Suppressor macrophage treated with lipopolysaccharide for 4 hours (primary cell): ENCODE data around the gene KCNV2.

Experiments used
- DNase-seq: peaks from one replicate; pipeline ENCODE4 v3.0.0-alpha.2; 2020

Gene KCNV2

DNA sequence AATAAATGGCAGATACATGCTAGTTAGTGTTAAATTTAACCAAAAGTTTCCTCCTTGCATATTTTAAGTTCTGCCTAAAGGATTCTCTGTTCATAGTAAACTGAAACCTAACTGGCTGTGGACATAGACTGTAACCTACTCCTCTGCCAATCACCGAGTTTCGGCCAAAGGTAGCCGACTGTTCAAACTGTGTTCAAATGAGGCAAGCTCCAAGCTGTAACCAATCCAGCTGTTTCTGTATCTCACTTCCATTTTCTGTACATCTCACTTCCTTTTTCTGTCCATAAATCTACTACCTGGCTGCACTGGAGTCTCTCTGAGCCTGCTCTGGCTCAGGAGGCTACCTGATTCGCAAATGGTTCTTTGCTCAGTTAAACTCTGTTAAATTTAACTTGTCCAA is 44.1 kb downstream of the KCNV2 start:
- DNase-seq, result no peak

DNA sequence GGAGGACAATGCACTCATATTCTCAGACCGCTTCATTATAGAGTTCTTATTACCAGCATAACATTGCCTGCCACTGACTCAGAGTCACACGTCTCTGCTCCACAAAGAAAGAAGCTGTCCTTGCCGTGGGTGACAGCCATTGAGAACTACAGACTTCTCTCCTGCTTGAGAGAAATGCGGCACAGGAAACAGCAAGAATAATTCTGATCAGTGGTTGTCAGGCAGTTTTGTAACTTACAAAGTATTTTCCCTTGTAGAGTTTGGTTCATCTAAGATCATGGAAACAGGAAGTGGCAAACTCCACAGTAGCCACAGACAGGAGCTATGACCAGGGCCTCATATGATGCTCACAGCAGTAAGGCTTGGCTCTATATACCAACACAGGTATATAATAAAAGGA is 47.0 kb downstream of the KCNV2 start:
- peak; percentile 66 for DNase-seq

DNA sequence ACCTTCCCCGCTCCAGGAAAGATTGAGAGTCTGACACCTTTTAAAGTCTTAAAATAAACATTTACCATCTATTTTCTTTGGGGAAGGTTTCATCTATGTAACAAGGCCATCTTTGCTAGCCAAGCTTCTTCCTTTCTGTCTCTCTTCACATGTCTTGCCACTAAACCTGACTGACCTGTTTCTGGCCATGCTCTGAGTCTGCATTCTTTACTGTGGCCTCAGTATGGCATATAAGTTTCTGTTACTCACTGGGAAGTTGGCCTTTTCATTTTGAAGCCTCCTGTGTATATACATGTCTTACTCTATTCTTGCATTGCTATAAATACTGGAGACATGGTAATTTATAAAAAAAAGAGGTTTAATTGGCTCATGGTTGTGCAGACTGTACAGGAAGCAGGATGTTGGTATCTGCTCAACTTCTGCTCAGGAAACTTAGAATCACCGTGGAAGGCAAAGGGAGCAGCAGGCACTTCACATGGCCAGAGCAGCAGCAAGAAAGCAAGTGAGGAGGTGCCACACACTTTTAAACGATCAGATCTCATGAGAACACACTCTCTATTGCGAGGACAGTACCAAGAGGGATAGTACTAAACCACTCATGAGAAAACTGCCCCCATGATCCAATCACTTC is 48.1 kb downstream of the KCNV2 start:
- DNase-seq, result no peak

DNA sequence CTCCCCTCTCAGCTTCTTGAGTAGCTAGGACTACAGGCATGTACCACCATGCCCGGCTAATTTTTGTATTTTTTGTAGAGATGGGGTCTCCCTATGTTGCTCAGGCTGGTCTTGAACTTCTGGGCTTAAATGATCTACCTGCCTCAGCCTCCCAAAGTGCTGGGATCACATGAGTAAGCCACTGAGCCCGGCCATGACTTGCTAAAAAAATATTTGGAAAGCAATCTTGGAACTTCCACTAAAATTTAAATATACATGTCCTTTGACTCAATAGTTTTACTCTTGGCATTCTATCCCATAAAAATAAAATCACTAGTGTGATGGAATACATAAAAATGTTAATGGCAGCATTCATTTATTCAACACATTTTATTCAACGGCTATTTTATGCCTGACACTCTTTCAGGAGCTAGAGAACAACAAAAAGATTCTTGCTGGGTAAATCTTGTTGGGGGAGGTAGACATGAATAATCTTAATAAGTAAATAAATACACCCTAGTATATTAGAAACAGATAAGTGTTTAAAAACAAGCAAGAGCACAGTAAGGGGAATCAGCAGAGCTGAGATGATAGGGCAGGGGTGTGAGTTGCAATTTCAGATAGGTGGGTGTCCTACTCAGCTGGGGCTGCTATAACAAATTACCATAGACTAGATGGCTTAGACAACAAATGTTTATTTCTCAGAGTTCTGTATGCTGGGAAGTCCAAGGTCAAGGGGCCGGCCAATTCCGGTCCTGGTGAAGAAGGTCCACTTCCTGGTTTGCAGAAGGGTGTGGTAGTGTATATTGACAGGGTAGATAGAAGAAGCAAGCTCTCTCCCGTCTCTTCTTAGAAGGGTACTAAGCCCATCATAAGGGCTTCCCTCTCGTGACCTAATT is 50.7 kb downstream of the KCNV2 start:
- no peak for DNase-seq

GRCh38 chr9:2771087-2771486 is 53.8 kb downstream of the KCNV2 start:
- no peak for DNase-seq

- DNase-seq, result no peak
Observed at GRCh38 chr9:2771661-2772060, 54.4 kb downstream of the KCNV2 start.

DNA sequence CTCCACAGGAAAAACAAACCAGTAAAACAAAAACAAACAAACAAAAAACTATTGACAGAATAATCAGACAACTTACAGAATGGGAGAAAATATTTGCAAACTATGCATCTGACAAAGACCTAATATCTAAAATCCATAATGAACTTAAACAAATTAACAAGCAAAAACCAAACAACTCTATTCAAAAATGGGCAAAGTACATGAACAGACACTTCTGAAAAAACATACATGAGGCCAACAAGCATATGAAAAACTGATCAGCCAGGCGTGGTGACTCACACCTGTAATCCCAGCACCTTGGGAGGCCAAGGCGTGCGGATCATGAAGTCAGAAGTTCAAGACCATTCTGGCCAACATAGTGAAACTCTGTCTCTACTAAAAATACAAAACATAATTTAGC is 60.1 kb downstream of the KCNV2 start:
- DNase-seq, result no peak

- no peak for DNase-seq
Observed at GRCh38 chr9:2778816-2779215, 61.5 kb downstream of the KCNV2 start.
